NK-92 (cell line): Measurements from ENCODE around the gene HNF4A.
"Not testable (repeated sequence)": the region's sequence is repeated elsewhere in the genome, so short reads cannot be mapped to it uniquely, and the experiment has no call there.

Experiments
- DNase-seq: peaks from one replicate; lab custom pipeline; 2025; ENCODE audit not compliant: unreplicated experiment; lab: John Stamatoyannopoulos, UW

HNF4A gene

DNA sequence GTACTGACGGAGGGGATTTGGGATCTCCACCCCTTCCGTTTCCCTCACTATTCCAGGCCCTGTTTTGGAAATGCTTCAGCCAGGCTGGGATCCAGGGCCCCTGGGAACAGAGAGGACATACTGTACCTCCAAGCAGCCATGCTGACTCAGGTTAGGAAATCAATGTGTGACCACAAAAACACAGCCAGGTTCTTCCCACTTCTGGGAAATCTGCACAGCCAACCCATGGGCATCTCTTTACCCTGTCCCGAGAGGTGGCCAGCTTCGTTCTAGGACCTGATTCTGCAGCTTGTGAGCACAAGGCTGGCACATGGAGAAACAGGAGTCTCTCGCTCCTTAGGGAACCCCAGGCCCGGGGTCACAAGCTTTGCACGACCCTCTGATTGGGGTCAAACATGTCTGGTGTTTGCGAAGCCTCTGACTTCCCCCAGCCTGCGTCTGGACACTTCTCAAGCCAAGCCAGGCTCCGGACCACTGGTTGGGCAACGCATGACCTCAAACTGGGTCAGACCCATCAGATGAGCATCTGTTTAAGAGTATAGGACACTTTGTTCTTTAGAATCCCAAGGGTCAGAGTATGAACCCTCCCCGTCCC is 111.9 kb downstream of the HNF4A start:
- DNase-seq: no peak

DNA sequence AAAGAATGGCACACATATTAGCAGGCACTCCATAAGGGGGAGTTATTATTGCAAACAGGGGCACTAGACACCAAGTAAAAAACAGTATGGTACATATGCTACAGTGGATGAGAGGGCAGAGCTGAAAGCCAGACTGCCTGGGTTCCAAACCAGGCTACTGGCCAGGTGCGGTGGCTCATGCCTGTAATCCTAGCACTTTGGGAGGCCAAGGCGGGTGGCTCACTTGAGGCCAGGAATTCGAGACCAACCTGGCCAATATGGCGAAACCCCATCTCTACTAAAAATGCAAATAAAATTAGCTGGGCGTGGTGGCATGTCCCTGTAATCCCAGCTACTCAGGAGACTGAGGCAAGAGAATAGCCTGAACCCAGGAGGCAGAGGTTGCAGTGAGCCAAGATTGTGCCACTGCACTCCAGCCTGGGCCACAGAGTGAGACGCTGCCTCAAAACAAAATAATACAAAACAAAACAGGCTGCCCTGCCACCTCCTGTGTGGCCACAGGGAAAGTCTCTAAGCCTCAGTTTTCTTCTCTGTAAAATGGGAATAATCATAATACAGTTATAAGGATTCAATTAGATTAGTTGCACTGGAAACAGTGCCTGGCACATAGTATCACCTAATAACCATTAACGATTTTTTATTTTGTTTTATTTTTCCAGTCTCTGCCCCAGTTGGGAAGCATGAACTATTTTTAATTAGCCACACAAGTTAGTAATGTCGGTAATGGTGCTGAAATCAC is 112.7 kb downstream of the HNF4A start:
- DNase-seq: no peak

DNA sequence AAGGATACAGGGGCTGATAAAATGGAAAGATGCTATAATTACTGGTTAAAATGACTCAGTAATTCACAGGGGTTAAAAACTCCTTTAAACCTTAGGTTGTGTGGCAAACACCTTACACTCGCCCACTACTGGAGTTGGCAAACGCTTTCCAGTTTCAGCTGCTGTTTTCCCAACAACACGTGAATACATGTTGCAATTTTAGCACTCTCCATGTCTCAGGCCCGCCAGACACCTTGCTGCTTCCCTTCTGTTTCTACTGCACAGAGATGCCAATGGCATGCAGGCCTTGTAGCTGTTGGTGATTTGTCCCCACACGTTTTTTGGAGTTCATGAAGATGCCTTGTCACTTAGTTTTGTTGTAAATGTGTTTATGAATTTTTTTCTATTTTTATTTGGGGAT is 114.8 kb downstream of the HNF4A start:
- DNase-seq: no peak

- no peak for DNase-seq
Observed at GRCh38 chr20:44471481-44471882, 116.0 kb downstream of the HNF4A start.

DNA sequence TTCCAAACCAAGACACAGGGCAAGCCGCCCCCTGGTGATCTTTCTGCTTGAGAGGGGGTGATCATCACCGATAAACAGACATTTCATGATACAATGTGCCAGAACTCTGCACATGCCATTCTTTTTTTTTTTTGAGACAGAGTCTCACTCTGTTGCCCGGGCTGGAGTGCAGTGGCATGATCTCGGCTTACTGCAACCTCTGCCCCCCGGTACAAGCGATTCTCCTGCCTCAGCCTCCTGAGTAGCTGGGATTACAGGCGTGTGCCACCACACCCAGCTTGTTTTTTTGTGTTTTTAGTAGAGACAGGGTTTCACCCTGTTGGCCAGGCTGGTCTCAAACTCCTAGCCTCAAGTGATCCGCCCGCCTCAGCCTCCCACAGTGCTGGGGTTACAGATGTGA is 116.8 kb downstream of the HNF4A start:
- DNase-seq: not testable (repeated sequence)

DNA sequence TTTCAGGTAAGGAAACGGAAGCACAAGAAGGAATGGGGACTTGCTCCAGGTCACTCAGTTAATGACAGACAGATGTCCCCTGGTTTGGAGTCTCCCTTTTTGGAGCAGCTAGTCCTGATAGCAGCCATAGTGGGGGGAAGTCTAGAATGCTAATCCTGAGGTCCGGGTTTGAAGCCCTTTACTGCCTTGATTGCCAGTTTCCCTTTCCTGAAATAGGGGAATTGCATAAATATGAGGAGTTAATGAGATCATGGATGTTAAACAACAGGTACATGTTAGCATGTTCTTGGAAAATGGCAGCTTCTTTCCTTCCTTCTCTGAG is 119.8 kb downstream of the HNF4A start:
- DNase-seq: no peak

GRCh38 chr20:44475694-44476560 is 120.4 kb downstream of the HNF4A start, which contains the start of gene TTPAL:
TTPAL (plus strand) TSS chr20:44475874; CDS start chr20:44480000, 4,126 bp downstream.
- no peak for DNase-seq

DNA sequence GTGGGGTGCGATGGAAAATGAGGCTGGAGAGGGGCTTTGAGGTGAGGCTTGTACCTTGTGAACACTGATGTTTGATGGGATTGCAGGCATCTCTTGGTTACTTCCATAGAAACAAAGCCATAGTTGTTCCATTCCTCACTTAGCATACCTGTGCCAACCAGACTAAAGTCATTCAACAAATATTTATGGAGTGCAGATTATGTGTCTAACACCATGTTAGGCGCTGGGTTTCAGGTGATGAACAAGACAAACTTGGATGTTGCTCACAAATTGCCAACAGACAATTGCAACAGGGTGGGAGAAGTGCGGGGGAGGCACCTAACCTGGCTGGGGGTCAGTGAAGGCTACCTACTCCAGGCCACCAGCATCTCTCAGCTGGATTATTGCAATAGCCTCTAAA is 121.7 kb downstream of the HNF4A start:
- DNase-seq: no peak

GRCh38 chr20:44478206-44478605 is 122.7 kb downstream of the HNF4A start:
- no peak for DNase-seq

DNA sequence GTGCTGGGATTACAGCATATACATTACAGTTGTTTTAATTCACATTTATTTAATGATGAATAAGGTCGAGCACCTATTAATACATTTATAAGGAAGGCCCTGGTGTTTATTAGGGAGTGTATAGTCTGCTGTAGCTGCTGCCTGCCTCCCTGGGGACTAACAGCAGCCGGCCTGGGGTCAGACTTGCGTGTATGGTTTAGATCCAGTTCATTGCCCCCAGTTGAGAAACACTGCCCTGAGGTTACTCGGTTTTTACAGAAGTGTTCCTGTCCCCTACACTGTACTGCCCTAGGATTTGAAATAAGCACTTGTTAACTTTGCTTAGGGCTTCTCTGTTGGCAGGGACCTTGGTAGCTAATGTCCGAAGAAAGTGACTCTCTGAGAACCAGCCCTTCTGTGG is 124.1 kb downstream of the HNF4A start:
- DNase-seq: no peak

DNA sequence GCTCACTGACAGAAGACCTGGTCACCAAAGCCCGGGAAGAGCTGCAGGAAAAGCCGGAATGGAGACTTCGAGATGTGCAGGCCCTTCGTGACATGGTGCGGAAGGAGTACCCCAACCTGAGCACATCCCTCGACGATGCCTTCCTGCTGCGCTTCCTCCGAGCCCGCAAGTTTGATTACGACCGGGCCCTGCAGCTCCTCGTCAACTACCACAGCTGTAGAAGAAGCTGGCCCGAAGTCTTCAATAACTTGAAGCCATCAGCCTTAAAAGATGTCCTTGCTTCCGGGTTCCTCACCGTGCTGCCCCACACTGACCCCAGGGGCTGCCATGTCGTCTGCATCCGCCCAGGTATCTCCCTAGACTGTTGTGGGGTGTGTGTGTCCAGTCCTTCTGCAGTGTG is 124.6 kb downstream of the HNF4A start:
- no peak for DNase-seq

DNA sequence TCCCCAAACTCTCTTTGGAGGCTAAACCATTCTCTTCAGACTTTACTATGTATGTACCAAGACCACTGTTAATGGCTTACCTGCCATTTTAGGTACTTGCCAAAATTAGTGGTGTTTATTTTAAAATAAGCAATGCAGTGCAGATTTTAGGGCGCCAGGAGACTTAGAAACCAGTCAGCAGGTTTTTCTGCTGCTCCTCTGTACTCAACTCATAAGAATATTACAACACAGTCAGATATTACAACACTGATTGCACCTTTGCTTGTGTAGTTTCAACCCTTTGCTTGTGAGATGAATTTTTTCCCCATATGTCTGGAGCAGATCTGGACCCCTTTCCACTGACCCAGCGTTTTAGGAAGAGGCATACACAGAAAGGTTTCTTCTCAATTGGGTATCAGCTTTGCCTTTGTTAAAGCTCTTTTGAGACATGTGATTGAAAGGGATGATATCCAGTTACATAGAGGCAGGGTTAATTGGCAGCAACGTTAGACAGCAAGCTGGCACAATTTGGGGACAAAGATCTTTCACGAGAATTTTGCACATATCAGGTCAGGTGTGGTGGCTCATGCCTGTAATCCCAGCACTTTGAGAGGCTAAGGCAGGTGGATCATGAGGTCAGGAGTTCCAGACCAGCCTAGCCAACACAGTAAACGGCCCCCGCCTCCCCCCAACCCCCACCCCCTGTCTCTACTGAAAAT is 126.4 kb downstream of the HNF4A start:
- no peak for DNase-seq

DNA sequence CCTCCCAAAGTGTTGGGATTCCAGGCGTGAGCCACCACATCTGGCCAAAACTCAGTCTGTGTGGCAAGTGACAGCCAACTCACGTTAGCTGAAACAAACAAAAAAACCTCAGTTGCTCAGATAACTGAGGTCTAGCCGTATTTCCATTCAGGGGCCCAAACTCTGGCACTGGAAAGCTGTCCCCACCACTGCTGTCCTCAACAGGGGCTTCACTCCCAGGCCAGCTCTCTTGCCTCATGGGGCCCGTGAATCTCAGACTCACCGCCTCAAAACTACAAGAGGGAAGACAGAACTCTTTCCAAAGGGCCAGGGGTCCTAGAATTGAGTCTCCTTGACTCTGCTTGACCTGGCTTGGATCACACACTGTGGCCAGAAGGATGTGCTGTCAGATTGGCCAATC is 127.6 kb downstream of the HNF4A start:
- DNase-seq: no peak
